Measurements from ENCODE around the gene ZSCAN5A. TPM values are rescaled to one million over a fixed set of nuclear protein-coding genes. Genes with fewer than 3 reads are reported as not detected.

The ZSCAN5A gene
- polyA plus RNA-seq, 1 of the 3 experiments (the other 2 are of a cell fraction), result 6.8 TPM

DNA sequence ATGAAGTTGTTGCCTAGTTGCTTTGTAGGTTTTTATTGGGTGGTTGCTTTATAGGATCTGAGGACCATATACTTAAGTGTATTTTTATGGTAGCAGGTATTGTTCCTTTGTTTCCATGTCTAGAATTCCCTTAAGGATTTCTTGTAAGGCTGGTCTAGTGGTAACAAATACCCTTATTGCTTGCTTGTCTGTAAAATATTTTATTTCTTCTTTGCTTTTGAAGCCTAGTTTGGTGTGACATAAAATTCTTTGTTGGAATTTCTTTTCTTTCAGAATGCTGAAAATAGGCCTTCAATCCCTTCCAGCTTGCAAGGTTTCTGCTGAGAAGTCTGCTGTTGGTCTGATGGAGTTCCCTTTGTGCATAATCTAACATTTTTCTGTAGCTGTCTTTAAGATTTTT, 18.1 kb upstream of the ZSCAN5A start:
- CTCF ChIA-PET, result interaction anchor here (0.7 to 5.8 kb wide), 29 partner anchors 9 to 266 kb away, joined by 3 to 200 read pairs (median 9); partner anchors contain the start of genes GALP and ZSCAN5A
- no peaks in the 10 kb centered on the region for H4K20me1 ChIP-seq (ENCODE audit: insufficient read depth)
- no peak overlapping the region for H3K4me3 ChIP-seq (ENCODE audit: low read depth in 2 of 2, low read length in 1 of 2)
- no peaks in the 10 kb centered on the region for H3K27me3 ChIP-seq (ENCODE audit: insufficient read depth)
- H3K79me2 ChIP-seq (ENCODE audit: insufficient read depth), result no peaks in the 10 kb centered on the region
- H3K4me1 ChIP-seq (ENCODE audit: control insufficient read depth in 1 of 2, insufficient read depth in 2 of 2, low read depth in 1 of 2, low read length in 1 of 2), result no peaks in the 10 kb centered on the region
- POLR2A ChIA-PET, result interaction anchor here (0.6 to 1.6 kb wide), 2 partner anchors 13 to 79 kb away, joined by 5 to 10 read pairs; no protein-coding TSS in a partner anchor
- no peaks in the 10 kb centered on the region for H3K36me3 ChIP-seq (replicated peaks in 1 of 2; ENCODE audit: control insufficient read depth in 1 of 2, insufficient read depth in 2 of 2, low read length in 1 of 2)
- H2AFZ ChIP-seq (ENCODE audit: low read depth), result no peak overlapping the region
- no peak overlapping the region for H3K27ac ChIP-seq (ENCODE audit: low read depth in 2 of 2, low read length in 1 of 2)
- H3K4me2 ChIP-seq, result no peak overlapping the region
- no peak for DNase-seq
- H3K9ac ChIP-seq, result no peak overlapping the region
- TF ChIP-seq TAF1 (IDR thresholded peaks at IDR 0.05; ENCODE audit: borderline replicate concordance, low read depth, low read length), result no peak
- TF ChIP-seq RXRA (IDR thresholded peaks at IDR 0.05; ENCODE audit: borderline replicate concordance, low read depth), result no peak
- TF ChIP-seq JUND (IDR thresholded peaks at IDR 0.05), result no peak
- no peak for TF ChIP-seq FOSL2 (IDR thresholded peaks at IDR 0.05; ENCODE audit: borderline replicate concordance, low read depth)
- no peak for TF ChIP-seq NFIC (IDR thresholded peaks at IDR 0.05; ENCODE audit: borderline replicate concordance)
- TF ChIP-seq, protein P1, sequence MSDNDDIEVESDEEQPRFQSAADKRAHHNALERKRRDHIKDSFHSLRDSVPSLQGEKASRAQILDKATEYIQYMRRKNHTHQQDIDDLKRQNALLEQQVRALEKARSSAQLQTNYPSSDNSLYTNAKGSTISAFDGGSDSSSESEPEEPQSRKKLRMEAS (IDR thresholded peaks at IDR 0.05; ENCODE audit: low read depth), result no peak
- TF ChIP-seq RCOR1 (IDR thresholded peaks at IDR 0.05; ENCODE audit: low read length), result no peak
- TF ChIP-seq, protein P2, sequence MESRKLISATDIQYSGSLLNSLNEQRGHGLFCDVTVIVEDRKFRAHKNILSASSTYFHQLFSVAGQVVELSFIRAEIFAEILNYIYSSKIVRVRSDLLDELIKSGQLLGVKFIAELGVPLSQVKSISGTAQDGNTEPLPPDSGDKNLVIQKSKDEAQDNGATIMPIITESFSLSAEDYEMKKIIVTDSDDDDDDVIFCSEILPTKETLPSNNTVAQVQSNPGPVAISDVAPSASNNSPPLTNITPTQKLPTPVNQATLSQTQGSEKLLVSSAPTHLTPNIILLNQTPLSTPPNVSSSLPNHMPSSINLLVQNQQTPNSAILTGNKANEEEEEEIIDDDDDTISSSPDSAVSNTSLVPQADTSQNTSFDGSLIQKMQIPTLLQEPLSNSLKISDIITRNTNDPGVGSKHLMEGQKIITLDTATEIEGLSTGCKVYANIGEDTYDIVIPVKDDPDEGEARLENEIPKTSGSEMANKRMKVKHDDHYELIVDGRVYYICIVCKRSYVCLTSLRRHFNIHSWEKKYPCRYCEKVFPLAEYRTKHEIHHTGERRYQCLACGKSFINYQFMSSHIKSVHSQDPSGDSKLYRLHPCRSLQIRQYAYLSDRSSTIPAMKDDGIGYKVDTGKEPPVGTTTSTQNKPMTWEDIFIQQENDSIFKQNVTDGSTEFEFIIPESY (IDR thresholded peaks at IDR 0.05; ENCODE audit: borderline replicate concordance, low read depth), result no peak
- TF ChIP-seq CHD2 (IDR thresholded peaks at IDR 0.05; ENCODE audit: low read length, partially characterized antibody), result no peak
- no peaks in the 10 kb centered on the region for H3F3A ChIP-seq (replicated peaks; ENCODE audit: insufficient read depth)
- 0 out of 2 replicates have a peak, but pooled peaks cover 3% of the 10 kb centered on the region for H3K9me2 ChIP-seq
- H3K9me3 ChIP-seq, result no peaks in the 10 kb centered on the region

DNA sequence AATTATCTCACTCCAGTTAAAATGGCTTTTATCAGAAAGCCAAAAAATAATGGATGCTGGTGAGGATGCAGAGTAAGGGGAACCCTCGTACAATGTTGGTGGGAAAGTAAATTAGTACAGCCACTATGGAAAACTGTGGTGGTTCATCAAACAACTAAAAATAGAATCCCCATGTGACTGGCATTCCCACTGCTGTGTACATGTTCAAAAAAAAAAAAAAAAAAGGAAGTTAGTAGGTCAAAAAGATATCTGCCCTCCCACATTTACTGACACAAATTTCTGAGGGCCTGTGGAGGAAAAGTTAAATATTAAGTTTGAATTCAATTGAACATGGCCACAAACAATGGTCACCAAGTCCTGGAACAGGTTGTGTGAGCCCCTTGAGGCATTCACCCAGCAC, 9.8 kb upstream of the ZSCAN5A start:
- Histone ChIP-seq H4K20me1 (ENCODE audit: insufficient read depth) (no peaks in the 10 kb centered on the region), H3F3A (replicated peaks; ENCODE audit: insufficient read depth) (no peaks in the 10 kb centered on the region), H3K79me2 (ENCODE audit: insufficient read depth) (no peaks in the 10 kb centered on the region), H3K9me3 (no peaks in the 10 kb centered on the region), H3K27ac (ENCODE audit: low read depth in 2 of 2, low read length in 1 of 2) (no peak overlapping the region), H3K9me2 (no peaks in the 10 kb centered on the region), H3K9ac (no peak overlapping the region), H3K4me3 (ENCODE audit: low read depth in 2 of 2, low read length in 1 of 2) (no peak overlapping the region), H2AFZ (ENCODE audit: low read depth) (no peak overlapping the region), H3K27me3 (ENCODE audit: insufficient read depth) (no peaks in the 10 kb centered on the region), H3K4me1 (ENCODE audit: control insufficient read depth in 1 of 2, insufficient read depth in 2 of 2, low read depth in 1 of 2, low read length in 1 of 2) (peaks cover 0 to 6% of the 10 kb centered on the region in 2 experiments; a peak in 1 of 4 replicates), H3K36me3 (replicated peaks in 1 of 2; ENCODE audit: control insufficient read depth in 1 of 2, insufficient read depth in 2 of 2, low read length in 1 of 2) (no peaks in the 10 kb centered on the region), H3K4me2 (no peak overlapping the region)
- no peak for DNase-seq
- POLR2A ChIA-PET, result no interaction called here
- TF ChIP-seq, protein P1 (IDR thresholded peaks at IDR 0.05; ENCODE audit: low read depth), result no peak
- TF ChIP-seq SIN3A (IDR thresholded peaks at IDR 0.05; ENCODE audit: borderline replicate concordance, low read depth, low read length), result no peak
- no peak for TF ChIP-seq FOXJ3 (CRISPR knock-in tag; IDR thresholded peaks at IDR 0.05)
- no peak for TF ChIP-seq RCOR1 (IDR thresholded peaks at IDR 0.05; ENCODE audit: low read length)
- TF ChIP-seq, protein P3, sequence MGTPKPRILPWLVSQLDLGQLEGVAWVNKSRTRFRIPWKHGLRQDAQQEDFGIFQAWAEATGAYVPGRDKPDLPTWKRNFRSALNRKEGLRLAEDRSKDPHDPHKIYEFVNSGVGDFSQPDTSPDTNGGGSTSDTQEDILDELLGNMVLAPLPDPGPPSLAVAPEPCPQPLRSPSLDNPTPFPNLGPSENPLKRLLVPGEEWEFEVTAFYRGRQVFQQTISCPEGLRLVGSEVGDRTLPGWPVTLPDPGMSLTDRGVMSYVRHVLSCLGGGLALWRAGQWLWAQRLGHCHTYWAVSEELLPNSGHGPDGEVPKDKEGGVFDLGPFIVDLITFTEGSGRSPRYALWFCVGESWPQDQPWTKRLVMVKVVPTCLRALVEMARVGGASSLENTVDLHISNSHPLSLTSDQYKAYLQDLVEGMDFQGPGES (IDR thresholded peaks at IDR 0.05; ENCODE audit: low read depth, low read length), result no peak
- TF ChIP-seq JUND (IDR thresholded peaks at IDR 0.05), result no peak
- TF ChIP-seq CHD2 (IDR thresholded peaks at IDR 0.05; ENCODE audit: low read length, partially characterized antibody), result no peak
- no peak for TF ChIP-seq GABPA (IDR thresholded peaks at IDR 0.05; ENCODE audit: low read depth)
- no peak for TF ChIP-seq NRF1 (IDR thresholded peaks at IDR 0.05; ENCODE audit: low read depth, low read length)
- TF ChIP-seq, protein P4, sequence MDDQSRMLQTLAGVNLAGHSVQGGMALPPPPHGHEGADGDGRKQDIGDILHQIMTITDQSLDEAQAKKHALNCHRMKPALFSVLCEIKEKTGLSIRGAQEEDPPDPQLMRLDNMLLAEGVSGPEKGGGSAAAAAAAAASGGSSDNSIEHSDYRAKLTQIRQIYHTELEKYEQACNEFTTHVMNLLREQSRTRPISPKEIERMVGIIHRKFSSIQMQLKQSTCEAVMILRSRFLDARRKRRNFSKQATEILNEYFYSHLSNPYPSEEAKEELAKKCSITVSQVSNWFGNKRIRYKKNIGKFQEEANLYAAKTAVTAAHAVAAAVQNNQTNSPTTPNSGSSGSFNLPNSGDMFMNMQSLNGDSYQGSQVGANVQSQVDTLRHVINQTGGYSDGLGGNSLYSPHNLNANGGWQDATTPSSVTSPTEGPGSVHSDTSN (IDR thresholded peaks at IDR 0.05), result no peak
- CTCF ChIA-PET, result interaction anchor here (3.3 kb wide), 1 partner anchor 9 kb away, joined by 15 read pairs; no protein-coding TSS in a partner anchor
- WGBS (ENCODE audit: low lambda C conversion rate), result 34% methylated on average over 1 of the region's 1 CpG
